CD4-positive, alpha-beta T cell treated with Interferon alpha-2 for 1 hour (primary cell): ENCODE results near the gene ADGRL2.

ENCODE experiments used
- DNase-seq, 2 donors: peaks; one replicate each; pipeline ENCODE4 v3.0.0-alpha.2; 2020 to 2022

Gene ADGRL2

GRCh38 chr1:81808760-81809159, 8.0 kb downstream of the ADGRL2 start:
- no peak for DNase-seq

DNA sequence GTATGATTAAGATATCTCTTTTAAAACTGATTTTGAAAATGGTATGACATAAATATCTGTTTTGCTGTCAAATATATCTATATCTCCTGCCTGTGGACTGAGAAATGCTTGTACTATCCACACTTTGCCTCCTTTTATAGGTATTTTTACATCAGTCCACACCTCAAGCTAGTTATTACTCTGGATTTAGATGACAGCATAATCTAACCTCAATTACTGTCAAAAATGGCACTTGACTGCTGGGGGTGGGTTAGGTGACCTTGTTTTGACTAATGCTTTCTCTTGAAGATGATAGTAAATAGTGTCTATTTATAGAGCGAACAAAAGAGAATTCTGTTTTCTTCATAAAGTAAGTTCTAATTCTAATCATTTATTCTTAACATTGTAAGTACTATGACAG, 9.1 kb downstream of the ADGRL2 start:
- no peak for DNase-seq

DNA sequence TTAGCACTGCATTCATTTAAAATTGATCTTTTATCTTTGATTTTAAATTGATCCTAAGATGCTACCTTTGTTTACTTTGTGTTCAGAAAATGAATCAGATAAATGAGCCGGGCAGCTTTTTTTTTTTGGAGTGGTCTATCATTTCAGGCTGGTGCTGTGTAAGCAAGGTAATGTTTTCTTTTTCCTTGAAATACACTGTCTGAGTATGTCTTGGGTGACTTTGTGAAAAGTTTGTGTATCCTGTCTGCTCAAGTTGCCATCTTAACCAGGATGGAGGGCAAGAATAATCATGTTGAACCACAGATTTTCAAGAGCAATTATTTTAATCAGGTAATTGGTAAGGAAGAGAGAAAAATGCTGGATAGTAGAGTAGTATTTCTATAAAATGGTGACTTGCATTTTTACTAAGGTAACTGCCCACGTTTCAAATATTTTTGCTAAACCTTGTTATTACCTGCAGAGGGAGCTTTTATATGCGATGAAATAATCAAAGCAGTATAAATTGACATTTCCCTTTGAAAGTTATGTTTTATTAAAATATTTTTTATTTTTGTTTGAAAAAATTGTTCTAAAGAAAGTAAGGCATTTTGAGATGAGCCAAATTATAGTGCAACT, 11.1 kb downstream of the ADGRL2 start:
- DNase-seq, result no peak

GRCh38 chr1:81812712-81813111, 12.0 kb downstream of the ADGRL2 start:
- no peak for DNase-seq

GRCh38 chr1:81813691-81814090, 13.0 kb downstream of the ADGRL2 start:
- DNase-seq, result no peak

DNA sequence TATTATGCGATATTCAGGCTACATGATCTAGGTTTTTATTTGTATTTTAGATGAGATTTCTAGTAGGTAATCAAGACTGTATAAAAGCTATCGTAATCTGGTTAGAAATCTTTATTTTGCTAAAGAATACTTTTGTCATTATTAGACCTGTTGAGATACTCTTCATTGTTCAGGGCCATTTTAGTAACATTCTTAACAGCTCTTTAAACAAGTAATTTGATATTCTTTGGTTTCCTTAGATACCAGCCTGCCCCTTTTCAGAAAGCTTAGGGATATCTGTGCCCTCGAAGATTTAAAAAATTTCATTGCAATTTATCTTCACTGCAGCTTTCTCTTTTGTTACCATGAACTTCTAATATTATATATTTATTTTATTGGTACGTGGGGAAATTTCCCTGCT, 18.9 kb downstream of the ADGRL2 start:
- DNase-seq, result no peak

- no peak for DNase-seq
Measured at GRCh38 chr1:81820765-81821164, 20.0 kb downstream of the ADGRL2 start.

GRCh38 chr1:81823082-81823481, 22.3 kb downstream of the ADGRL2 start:
- DNase-seq, result no peak

DNA sequence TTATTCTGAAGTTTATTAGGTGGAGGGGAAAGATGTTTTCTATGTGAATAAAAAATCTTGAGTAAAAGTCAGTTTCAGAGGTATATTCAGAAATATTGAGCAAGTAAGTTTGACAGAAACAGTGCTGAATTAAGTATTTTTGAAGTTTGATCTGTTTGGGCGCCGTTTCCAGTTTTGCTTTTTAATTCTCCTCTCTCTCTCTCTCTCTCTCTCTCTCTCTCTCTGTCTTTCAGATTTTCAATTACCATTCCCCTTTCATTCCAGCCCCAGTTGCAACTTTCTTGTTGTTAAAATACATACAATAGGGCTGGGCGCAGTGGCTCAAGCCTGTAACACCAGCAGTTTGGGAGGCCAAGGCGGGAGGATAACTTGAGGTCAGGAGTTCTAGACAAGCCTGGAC, 24.0 kb downstream of the ADGRL2 start:
- DNase-seq, result no peak

DNA sequence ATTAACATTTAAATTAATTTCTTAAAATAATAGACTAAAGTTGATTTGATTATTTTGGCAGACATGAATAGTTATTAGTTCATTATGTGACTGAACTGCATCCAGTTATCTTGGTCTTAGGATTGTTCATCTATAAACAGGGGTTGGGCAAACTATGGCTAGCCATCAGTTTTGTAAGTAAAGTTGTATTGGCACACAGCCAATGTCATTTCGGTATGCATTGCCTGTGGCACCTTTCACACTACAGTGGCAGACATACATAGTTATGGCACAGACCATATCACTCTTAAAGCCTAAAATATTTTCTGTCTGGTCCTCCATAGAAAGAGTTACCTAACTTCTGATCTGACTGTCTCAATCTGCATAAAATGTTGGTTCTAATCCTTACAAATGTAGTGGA, 27.2 kb downstream of the ADGRL2 start:
- DNase-seq, result no peak

GRCh38 chr1:81832573-81832972, 31.8 kb downstream of the ADGRL2 start:
- DNase-seq, result no peak

GRCh38 chr1:81833722-81834121, 33.0 kb downstream of the ADGRL2 start:
- DNase-seq, result no peak

DNA sequence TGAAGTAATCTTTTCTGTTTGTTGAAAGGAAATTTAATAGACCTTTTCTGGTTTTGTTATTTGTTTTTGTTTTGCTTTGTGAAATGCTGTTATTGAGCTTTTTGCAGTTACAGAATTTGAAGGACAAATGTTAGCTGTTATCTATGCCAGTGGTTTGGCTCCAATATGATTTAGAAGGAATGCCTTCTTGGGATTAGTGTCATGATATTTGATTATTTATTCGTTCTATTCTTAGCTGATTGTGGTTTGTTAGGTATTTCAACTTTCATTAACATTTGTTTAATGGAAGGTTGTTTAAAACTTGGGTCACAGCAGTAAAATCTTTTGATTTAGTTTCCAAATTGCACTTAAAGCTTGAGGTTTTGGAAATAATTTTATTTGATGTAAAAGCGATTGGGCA, 33.5 kb downstream of the ADGRL2 start:
- no peak for DNase-seq

DNA sequence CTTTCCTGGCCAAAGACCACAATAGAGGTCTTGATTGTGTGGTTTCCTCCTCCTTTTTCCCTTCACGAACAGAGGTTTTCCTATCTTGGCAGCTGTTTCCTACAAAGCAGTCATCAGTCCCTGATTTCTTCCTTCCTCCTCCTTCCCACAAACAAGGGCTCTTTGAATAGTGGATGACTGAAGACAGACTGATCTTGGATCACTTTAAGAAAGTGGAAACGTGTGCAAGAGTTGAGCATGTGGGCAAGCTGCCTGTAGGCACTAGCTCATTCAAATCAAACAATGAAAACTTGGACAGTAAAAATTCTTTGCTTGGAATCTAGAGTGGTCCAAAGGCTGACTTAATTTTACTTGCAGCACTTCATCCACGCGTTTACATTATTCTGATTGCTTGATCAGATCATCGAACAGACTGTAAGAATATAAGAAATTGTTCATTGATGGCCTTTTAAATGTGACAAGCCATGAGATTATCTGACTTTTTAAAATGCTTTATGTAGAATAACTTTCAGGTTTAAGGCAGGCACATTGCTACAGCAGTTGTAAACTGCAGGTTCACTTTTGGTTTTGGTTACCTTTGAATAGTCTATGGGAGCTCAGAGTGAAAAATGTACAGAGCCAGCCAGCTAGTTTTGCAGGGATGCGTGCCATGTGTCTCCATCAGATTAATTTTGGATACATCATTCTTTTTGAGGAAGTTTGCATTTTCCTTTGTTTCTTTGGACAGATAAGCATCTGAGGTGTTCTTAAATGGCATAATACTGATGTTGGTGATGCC, 34.4 kb downstream of the ADGRL2 start:
- DNase-seq, result no peak

GRCh38 chr1:81836007-81836626, 35.4 kb downstream of the ADGRL2 start:
- no peak for DNase-seq

- no peak for DNase-seq
Measured at GRCh38 chr1:81838600-81839218, 38.0 kb downstream of the ADGRL2 start.

GRCh38 chr1:81840805-81841204, 40.1 kb downstream of the ADGRL2 start:
- no peak for DNase-seq

- DNase-seq, result no peak
Measured at GRCh38 chr1:81841795-81842194, 41.1 kb downstream of the ADGRL2 start.

DNA sequence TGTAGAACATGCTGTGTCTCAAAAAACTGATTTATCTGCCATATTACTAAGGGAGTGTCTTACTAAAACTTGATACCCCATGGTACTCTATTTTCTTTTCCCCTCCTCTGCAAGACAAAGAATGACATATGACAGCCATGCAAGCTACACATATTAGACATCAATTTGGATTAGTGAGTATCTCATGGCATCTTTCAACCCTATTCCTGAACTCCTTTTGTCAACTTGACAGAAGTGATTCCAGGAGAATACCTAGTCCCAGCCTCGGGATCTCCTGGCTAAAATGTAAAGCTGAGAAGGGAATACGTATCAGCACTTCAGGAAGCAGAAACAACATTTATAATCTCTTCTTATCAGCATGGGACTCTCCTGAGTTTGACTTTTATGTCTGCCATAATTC, 43.7 kb downstream of the ADGRL2 start:
- no peak for DNase-seq

DNA sequence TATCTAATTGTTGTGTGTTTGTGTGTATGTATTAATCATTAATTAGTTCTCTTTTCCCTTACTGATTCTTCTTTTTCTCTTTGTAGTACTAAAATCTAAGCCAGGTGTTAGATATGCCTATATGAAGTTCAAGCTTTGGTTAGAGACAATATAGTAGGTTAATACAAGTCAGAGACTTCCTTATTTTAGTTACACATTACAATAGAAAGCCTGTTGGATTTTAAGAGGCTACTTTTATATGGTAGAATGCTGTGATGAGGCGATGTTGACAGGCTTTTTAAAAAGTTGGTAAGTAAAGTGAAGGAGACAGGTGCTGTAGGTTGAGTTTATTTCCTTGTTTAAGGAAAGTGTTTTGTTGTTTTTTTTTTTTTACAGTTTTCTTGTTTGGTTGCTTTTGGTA, 45.9 kb downstream of the ADGRL2 start:
- no peak for DNase-seq

GRCh38 chr1:81847063-81847462, 46.3 kb downstream of the ADGRL2 start:
- no peak for DNase-seq

- DNase-seq, result no peak
Measured at GRCh38 chr1:81848880-81849682, 48.3 kb downstream of the ADGRL2 start.

DNA sequence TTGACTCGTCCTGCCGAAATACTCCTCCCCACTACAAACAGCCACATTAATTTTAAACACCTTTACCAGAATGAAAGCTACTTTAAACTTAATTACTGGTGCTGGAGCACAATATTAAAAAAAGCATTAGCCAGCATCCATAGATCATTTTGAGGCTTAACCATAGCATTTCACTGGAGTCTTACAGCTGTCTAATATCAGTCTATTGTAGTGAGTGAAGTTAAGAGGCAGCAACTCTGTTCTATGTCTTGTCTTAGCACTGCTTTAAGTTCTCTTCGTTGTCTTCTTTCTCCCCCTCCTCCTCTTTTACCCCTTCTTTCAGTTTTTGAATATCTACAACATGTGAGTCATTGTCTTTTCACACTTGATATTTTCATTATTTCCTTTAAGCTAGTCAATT, 49.3 kb downstream of the ADGRL2 start:
- no peak for DNase-seq
